Measurements from ENCODE around the gene POLR3B. TPM values are rescaled to one million over a fixed set of nuclear protein-coding genes. Genes with fewer than 3 reads are reported as not detected.

POLR3B gene
- total and polyA plus RNA-seq, 9 of the 15 experiments (the other 6 are each of a cell fraction or from before 2014, with no cell fraction given): 7.6 to 17.9 (median 14.4) TPM

DNA sequence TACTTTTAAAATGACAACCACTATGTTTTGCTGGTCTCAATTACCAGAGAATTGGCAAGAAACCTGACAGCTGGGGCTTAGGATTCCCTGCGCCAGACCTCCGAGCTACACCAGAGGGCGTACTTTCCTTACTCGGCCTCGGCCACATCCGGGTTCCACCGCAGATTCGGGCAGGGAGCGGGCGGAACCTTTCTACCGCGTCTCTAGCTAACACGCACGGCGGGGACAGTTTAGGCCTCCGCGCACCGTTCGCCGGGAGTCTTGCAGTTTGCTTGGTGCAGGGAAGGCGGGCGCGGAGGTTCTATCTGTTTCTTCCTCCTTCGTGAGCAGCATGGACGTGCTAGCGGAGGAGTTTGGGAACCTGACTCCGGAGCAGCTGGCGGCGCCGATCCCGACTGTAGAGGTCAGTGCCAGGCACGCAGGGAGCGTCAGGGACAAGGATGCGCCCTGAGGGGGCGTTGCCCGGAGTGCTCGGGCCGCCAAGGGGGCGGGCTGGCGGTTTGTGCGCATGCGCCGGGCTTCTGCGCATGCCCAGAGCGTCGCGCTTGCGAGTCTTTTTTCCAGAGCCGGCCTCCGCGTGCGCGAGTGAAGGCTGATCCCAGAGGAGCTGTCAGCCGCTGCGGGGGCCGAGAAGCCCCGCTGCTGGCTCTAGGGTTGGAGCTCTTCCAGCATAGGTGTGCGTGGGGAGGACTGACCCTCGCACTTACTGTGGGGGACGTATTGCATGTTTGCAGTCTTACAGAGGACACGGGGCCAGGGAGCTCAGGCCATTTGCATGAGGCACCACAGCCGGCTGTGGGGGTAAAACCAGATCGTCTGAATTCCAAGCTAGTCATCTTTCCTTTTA is at the start of gene POLR3B (continued):
- TF ChIP-seq, protein P1, sequence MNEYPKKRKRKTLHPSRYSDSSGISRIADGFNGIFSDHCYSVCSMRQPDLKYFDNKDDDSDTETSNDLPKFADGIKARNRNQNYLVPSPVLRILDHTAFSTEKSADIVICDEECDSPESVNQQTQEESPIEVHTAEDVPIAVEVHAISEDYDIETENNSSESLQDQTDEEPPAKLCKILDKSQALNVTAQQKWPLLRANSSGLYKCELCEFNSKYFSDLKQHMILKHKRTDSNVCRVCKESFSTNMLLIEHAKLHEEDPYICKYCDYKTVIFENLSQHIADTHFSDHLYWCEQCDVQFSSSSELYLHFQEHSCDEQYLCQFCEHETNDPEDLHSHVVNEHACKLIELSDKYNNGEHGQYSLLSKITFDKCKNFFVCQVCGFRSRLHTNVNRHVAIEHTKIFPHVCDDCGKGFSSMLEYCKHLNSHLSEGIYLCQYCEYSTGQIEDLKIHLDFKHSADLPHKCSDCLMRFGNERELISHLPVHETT (CRISPR knock-in tag; conservative IDR thresholded peaks at IDR 0.05 in 1 of 2, IDR thresholded peaks at IDR 0.05 in 1 of 2): peak in 1 of 2 experiments; percentile 51; a peak in 2 of 4 replicates
- TF ChIP-seq TAF9B (IDR thresholded peaks at IDR 0.05; ENCODE audit: partially characterized antibody): peak; percentile 88
- peak; percentile 52 for TF ChIP-seq HMGN3 (IDR thresholded peaks at IDR 0.05; ENCODE audit: borderline replicate concordance, extremely low read depth, insufficient read length, low read depth, low read length)
- TF ChIP-seq, protein P2, sequence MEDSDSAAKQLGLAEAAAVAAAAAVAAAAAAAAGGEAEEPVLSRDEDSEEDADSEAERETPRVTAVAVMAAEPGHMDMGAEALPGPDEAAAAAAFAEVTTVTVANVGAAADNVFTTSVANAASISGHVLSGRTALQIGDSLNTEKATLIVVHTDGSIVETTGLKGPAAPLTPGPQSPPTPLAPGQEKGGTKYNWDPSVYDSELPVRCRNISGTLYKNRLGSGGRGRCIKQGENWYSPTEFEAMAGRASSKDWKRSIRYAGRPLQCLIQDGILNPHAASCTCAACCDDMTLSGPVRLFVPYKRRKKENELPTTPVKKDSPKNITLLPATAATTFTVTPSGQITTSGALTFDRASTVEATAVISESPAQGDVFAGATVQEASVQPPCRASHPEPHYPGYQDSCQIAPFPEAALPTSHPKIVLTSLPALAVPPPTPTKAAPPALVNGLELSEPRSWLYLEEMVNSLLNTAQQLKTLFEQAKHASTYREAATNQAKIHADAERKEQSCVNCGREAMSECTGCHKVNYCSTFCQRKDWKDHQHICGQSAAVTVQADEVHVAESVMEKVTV (CRISPR knock-in tag; IDR thresholded peaks at IDR 0.05): peak; percentile 64; the same call in 1 of the 2 replicates
- TF ChIP-seq, protein P3, sequence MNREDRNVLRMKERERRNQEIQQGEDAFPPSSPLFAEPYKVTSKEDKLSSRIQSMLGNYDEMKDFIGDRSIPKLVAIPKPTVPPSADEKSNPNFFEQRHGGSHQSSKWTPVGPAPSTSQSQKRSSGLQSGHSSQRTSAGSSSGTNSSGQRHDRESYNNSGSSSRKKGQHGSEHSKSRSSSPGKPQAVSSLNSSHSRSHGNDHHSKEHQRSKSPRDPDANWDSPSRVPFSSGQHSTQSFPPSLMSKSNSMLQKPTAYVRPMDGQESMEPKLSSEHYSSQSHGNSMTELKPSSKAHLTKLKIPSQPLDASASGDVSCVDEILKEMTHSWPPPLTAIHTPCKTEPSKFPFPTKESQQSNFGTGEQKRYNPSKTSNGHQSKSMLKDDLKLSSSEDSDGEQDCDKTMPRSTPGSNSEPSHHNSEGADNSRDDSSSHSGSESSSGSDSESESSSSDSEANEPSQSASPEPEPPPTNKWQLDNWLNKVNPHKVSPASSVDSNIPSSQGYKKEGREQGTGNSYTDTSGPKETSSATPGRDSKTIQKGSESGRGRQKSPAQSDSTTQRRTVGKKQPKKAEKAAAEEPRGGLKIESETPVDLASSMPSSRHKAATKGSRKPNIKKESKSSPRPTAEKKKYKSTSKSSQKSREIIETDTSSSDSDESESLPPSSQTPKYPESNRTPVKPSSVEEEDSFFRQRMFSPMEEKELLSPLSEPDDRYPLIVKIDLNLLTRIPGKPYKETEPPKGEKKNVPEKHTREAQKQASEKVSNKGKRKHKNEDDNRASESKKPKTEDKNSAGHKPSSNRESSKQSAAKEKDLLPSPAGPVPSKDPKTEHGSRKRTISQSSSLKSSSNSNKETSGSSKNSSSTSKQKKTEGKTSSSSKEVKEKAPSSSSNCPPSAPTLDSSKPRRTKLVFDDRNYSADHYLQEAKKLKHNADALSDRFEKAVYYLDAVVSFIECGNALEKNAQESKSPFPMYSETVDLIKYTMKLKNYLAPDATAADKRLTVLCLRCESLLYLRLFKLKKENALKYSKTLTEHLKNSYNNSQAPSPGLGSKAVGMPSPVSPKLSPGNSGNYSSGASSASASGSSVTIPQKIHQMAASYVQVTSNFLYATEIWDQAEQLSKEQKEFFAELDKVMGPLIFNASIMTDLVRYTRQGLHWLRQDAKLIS (CRISPR knock-in tag; IDR thresholded peaks at IDR 0.05): peak; percentile 17; the same call in 1 of the 2 replicates
- TF ChIP-seq ETS1 (conservative IDR thresholded peaks at IDR 0.05; ENCODE audit: control insufficient read depth, low read depth, low read length): peak; percentile 70; the same call in 1 of the 2 replicates
- peak; percentile 45; the same call in 1 of the 2 replicates for TF ChIP-seq NFRKB (IDR thresholded peaks at IDR 0.05; ENCODE audit: low read depth)
- TF ChIP-seq E2F6 (IDR thresholded peaks at IDR 0.05; ENCODE audit: borderline replicate concordance in 1 of 2, extremely low read depth in 1 of 2, insufficient read depth in 1 of 2, insufficient read length in 1 of 2, low read depth in 1 of 2, low read length in 1 of 2, poor library complexity in 1 of 2, severe bottlenecking in 1 of 2): peak; percentile 41 to 79
- peak; percentile 99 for TF ChIP-seq KLF13 (tag; IDR thresholded peaks at IDR 0.05; ENCODE audit: borderline replicate concordance, low read depth)
- no peak for TF ChIP-seq DACH1 (IDR thresholded peaks at IDR 0.05; ENCODE audit: partially characterized antibody)
- TF ChIP-seq TCFL5 (CRISPR knock-in tag; conservative IDR thresholded peaks at IDR 0.05): no peak
- no peak for TF ChIP-seq SNIP1 (IDR thresholded peaks at IDR 0.05; ENCODE audit: low read depth)
- peak; percentile 86 for TF ChIP-seq EGR1 (conservative IDR thresholded peaks at IDR 0.05)
- TF ChIP-seq ZEB2 (IDR thresholded peaks at IDR 0.05): peak; percentile 93
- TF ChIP-seq FOSL1 (tag; conservative IDR thresholded peaks at IDR 0.05): 0 out of 2 replicates have a peak, but pooled peaks have one; percentile 8
- no peak for TF ChIP-seq CCAR2 (IDR thresholded peaks at IDR 0.05; ENCODE audit: low read depth, low read length)

Data from K562 (cell line).